Tibial nerve (tissue), 4 donors: ENCODE results near the gene BIVM. TPM values are rescaled to one million over a fixed set of nuclear protein-coding genes. Genes with fewer than 3 reads are reported as not detected.
"Not testable (repeated sequence)": the region's sequence is repeated elsewhere in the genome, so short reads cannot be mapped to it uniquely, and the experiment has no call there.

Source experiments
- DNase-seq, 2 donors: peaks; one replicate each; pipeline ENCODE4 v3.0.0-alpha.2; 2019; ENCODE audit warnings: low spot score in 2 of 2
- H3K27ac ChIP-seq, 4 donors: fragments of 200-600 bp; sonication (generic) in 3 of 4; one replicate each; pipeline ENCODE4 v1.5.1; 2017 to 2019; ENCODE audit warnings: mild to moderate bottlenecking in 1 of 4
- H3K27me3 ChIP-seq, 2 donors: fragments of 200-600 bp; sonication (generic) in 1 of 2; one replicate each; pipeline versions ENCODE4 v1.5.1 to v1.6.0; 2017 to 2019
- H3K36me3 ChIP-seq, 3 donors: fragments of 200-600 bp; sonication (generic); one replicate each; pipeline ENCODE4 v1.5.1; 2018 to 2019
- H3K4me1 ChIP-seq, 4 donors: fragments of 200-600 bp; sonication (generic) in 3 of 4; one replicate each; pipeline ENCODE4 v1.5.1; 2017 to 2019
- H3K4me3 ChIP-seq, 4 donors: fragments of 200-600 bp; sonication (generic) in 3 of 4; one replicate each; pipeline ENCODE4 v1.5.1; 2017 to 2019; ENCODE audit warnings: mild to moderate bottlenecking in 1 of 4, moderate library complexity in 1 of 4
- H3K9me3 ChIP-seq, 4 donors: fragments of 200-600 bp; sonication (generic) in 3 of 4; one replicate each; pipeline ENCODE4 v1.5.1; 2017 to 2019
- CTCF ChIP-seq, 5 experiments: fragments of 200-600 bp in 3 of 5; fragments of 450-650 bp in 2 of 5; sonication (generic) in 3 of 5; IDR thresholded peaks; one replicate each; pipeline ENCODE4 v1.5.1; 2016 to 2019; ENCODE audit warnings: antibody characterized with exemption in 5 of 5, mild to moderate bottlenecking in 3 of 5, moderate library complexity in 2 of 5
- EP300 ChIP-seq, 2 donors: sonication (generic); formaldehyde crosslinking; IDR thresholded peaks; one replicate each; pipeline ENCODE4 v1.6.1; 2017; ENCODE audit warnings: antibody characterized with exemption in 2 of 2, mild to moderate bottlenecking in 1 of 2
- POLR2A ChIP-seq, 2 donors: fragments of 450-650 bp; IDR thresholded peaks; one replicate each; pipeline ENCODE4 v1.6.1; 2017; ENCODE audit warnings: antibody characterized with exemption in 2 of 2, mild to moderate bottlenecking in 2 of 2, moderate library complexity in 2 of 2
- WGBS, 2 donors: methylation state at CpG; one replicate each; pipeline ENCODE4 v1.1.5; 2018; 5-methylcytosine and 5-hydroxymethylcytosine counted together
- total RNA-seq, 4 donors: library from RNA; depleted of rRNA; stranded (reverse); fragments of >200 nt; gene quantifications; one replicate each; pipeline ENCODE4 v1.1.0, GENCODE V29; 2016

Gene BIVM
- total RNA-seq, 4 donors from 2014 or later = 11.8 to 33.5 (median 19.1) TPM

DNA sequence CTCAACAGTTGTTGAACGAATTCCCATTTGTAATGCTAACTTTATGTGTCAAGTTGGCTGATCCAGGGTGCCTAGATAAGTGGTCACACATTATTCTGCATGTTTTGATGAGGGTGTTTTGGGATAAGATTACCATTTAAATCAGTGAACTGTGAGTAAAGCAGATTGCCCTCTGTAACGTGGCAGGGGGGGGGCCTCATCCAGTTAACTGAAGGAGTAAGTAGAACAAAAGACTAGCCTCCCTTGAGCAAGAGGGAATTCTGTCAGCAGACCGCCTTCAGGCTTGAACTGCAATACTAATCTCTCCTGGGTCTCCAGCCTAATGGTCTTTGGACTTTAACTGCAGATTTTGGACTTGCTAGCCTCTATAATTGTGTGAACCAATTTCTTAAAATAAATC lies 21.2 kb upstream of the BIVM start:
- H3K4me1 ChIP-seq = peaks cover 0 to 6% (median 4%) of the 10 kb centered on the region in 4 donors
- no peak for DNase-seq
- WGBS, 2 donors = 73 to 88% methylated on average over 3 of the region's 3 CpGs

GRCh38 chr13:102779436-102780159 lies 19.3 kb upstream of the BIVM start:
- no peaks in the 10 kb centered on the region for H3K27me3 ChIP-seq
- H3K36me3 ChIP-seq = peaks cover 0 to 29% (median 0%) of the 10 kb centered on the region in 3 donors
- H3K27ac ChIP-seq = no peak overlapping the region
- no peak overlapping the region for H3K4me3 ChIP-seq
- no peak for TF ChIP-seq CTCF (IDR thresholded peaks at IDR 0.05)
- no peak for TF ChIP-seq POLR2A (IDR thresholded peaks at IDR 0.05)
- no peaks in the 10 kb centered on the region for H3K4me1 ChIP-seq
- DNase-seq = no peak
- H3K9me3 ChIP-seq = no peaks in the 10 kb centered on the region
- 69 to 83% methylated on average over 5 of the region's 5 CpGs for WGBS, 2 donors

More for the DNA sequence above, 21.2 kb upstream of the BIVM start:
- Histone ChIP-seq H3K27me3 (no peaks in the 10 kb centered on the region), H3K9me3 (no peaks in the 10 kb centered on the region), H3K36me3 (peaks cover 0 to 13% (median 0%) of the 10 kb centered on the region in 3 donors), H3K27ac (no peak overlapping the region), H3K4me3 (no peak overlapping the region)
- TF ChIP-seq EP300 (IDR thresholded peaks at IDR 0.05) (no peak), CTCF (IDR thresholded peaks at IDR 0.05) (no peak), POLR2A (IDR thresholded peaks at IDR 0.05) (no peak)

DNA sequence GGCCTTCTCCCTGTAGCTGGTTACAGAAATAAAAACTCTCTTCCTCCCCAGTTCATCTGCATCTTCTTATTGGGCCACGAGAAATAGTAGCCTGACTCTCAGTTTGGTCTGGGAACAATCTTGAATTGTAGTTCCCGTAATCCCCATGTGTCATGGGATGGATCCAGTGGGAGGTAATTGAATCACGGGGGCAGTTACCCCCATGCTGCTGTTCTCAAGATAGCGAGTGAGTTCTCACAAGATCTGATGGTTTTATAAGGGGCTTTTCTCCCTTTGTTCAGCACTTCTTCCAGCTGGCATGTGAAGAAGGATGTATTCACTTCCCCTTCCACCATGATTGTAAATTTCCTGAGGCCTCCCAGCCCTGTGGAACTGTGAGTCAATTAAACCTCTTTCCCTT lies 18.3 kb upstream of the BIVM start:
- H3K27me3 ChIP-seq, H3K4me3 ChIP-seq, DNase-seq, H3K4me1 ChIP-seq, H3K9me3 ChIP-seq, H3K27ac ChIP-seq: not testable (repeated sequence)
- WGBS, 2 donors = 44 to 49% methylated on average over 4 of the region's 4 CpGs
- H3K36me3 ChIP-seq = peaks cover 0 to 32% (median 0%) of the 10 kb centered on the region in 3 donors

DNA sequence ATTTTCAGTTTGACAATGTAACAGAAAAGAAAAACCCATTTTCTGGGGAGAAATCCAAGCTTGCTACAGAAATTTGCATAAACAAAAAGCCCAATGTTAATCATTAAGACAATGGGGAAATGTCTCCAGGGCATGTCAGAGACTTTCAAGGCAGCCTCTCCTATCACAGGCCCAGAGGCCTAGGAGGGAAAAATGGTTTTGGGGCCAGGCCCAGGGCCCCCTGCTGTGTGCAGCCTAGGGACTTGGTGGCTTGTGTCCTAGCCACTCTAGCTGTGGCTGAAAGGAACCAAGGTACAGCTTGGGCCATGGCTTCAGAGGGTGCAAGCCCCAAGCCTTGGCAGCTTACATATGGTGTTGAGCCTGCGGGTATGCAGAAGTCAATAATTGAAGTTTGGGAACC lies 17.3 kb upstream of the BIVM start:
- TF ChIP-seq CTCF (IDR thresholded peaks at IDR 0.05) (no peak), EP300 (IDR thresholded peaks at IDR 0.05) (no peak), POLR2A (IDR thresholded peaks at IDR 0.05) (no peak)
- Histone ChIP-seq H3K36me3 (peaks cover 0 to 42% (median 0%) of the 10 kb centered on the region in 3 donors), H3K27ac (no peak overlapping the region), H3K4me1 (no peaks in the 10 kb centered on the region), H3K27me3 (no peaks in the 10 kb centered on the region), H3K9me3 (no peaks in the 10 kb centered on the region), H3K4me3 (no peak overlapping the region)
- WGBS, 2 donors = 90 to 100% methylated on average over 1 of the region's 1 CpG
- DNase-seq = no peak

GRCh38 chr13:102784483-102784882 lies 14.4 kb upstream of the BIVM start:
- Histone ChIP-seq H3K36me3 (peaks cover 0 to 69% (median 4%) of the 10 kb centered on the region in 3 donors), H3K9me3 (no peaks in the 10 kb centered on the region), H3K4me1 (no peaks in the 10 kb centered on the region), H3K4me3 (no peak overlapping the region), H3K27me3 (no peaks in the 10 kb centered on the region), H3K27ac (no peak overlapping the region)
- DNase-seq = no peak
- TF ChIP-seq POLR2A (IDR thresholded peaks at IDR 0.05) (no peak), CTCF (IDR thresholded peaks at IDR 0.05) (no peak), EP300 (IDR thresholded peaks at IDR 0.05) (no peak)
- 87 to 90% methylated on average over 3 of the region's 3 CpGs for WGBS, 2 donors
